ENCODE data around the gene BCKDHA. TPM values are rescaled to one million over a fixed set of nuclear protein-coding genes. Genes with fewer than 3 reads are reported as not detected.

The BCKDHA gene
- total and polyA plus RNA-seq, 8 donors = 1.8 to 80.6 (median 43.1) TPM

- H3K4me1 ChIP-seq = peaks cover 0 to 10% (median 10%) of the 10 kb centered on the region in 4 donors
- peak overlapping the region in 1 of 5 donors; percentile 8 for H3K27ac ChIP-seq
- TF ChIP-seq EP300 (IDR thresholded peaks at IDR 0.05) (no peak), POLR2AphosphoS5 (IDR thresholded peaks at IDR 0.05) (no peak), POLR2A (IDR thresholded peaks at IDR 0.05) (no peak), CTCF (IDR thresholded peaks at IDR 0.05) (no peak)
- H3K27me3 ChIP-seq = peaks cover 0 to 46% (median 4%) of the 10 kb centered on the region in 3 donors
- intact Hi-C loops (cut with DNase I; ENCODE audit: low total_unique reads) = loop anchor here (5.0 kb wide), 1 partner anchor 119 kb away; no protein-coding TSS in a partner anchor
- H3K4me3 ChIP-seq = no peak overlapping the region
- no peaks in the 10 kb centered on the region for H3K36me3 ChIP-seq
- 59 to 64% (median 59%) methylated on average over 12 of the region's 12 CpGs for WGBS, 5 donors
- no peak for DNase-seq
- H3K9me3 ChIP-seq = no peaks in the 10 kb centered on the region
Observed at GRCh38 chr19:41447732-41448332, 50.2 kb downstream of the BCKDHA start.

GRCh38 chr19:41449079-41449864 lies 51.7 kb downstream of the BCKDHA start:
- Histone ChIP-seq H3K4me1 (peaks cover 0 to 10% (median 10%) of the 10 kb centered on the region in 4 donors), H3K27me3 (peaks cover 0 to 33% (median 4%) of the 10 kb centered on the region in 3 donors), H3K27ac (no peak overlapping the region), H3K9me3 (no peaks in the 10 kb centered on the region), H3K36me3 (no peaks in the 10 kb centered on the region), H3K4me3 (peak overlapping the region in 3 of 4 donors; percentile 19 to 30 (median 22))
- intact Hi-C loops (cut with DNase I; ENCODE audit: low total_unique reads) = loop anchor here (5.0 kb wide), 1 partner anchor 118 kb away; no protein-coding TSS in a partner anchor
- DNase-seq = peak; percentile 77 to 89
- TF ChIP-seq EP300 (IDR thresholded peaks at IDR 0.05) = no peak
- TF ChIP-seq POLR2AphosphoS5 (IDR thresholded peaks at IDR 0.05) = peak in 1 of 3 donors; percentile 57
- peak in 5 of 7 experiments; percentile 89 to 97 (median 95) for TF ChIP-seq CTCF (IDR thresholded peaks at IDR 0.05)
- no peak for TF ChIP-seq POLR2A (IDR thresholded peaks at IDR 0.05)
- WGBS, 5 donors = 3 to 8% (median 5%) methylated on average over 21 to 22 of the region's 22 CpGs

- TF ChIP-seq POLR2AphosphoS5 (IDR thresholded peaks at IDR 0.05) (no peak), CTCF (IDR thresholded peaks at IDR 0.05) (no peak), EP300 (IDR thresholded peaks at IDR 0.05) (no peak), POLR2A (IDR thresholded peaks at IDR 0.05) (no peak)
- Histone ChIP-seq H3K27ac (no peak overlapping the region), H3K9me3 (no peaks in the 10 kb centered on the region), H3K36me3 (no peaks in the 10 kb centered on the region), H3K4me1 (peaks cover 0 to 10% (median 10%) of the 10 kb centered on the region in 4 donors), H3K27me3 (peaks cover 0 to 31% (median 4%) of the 10 kb centered on the region in 3 donors), H3K4me3 (no peak overlapping the region)
- intact Hi-C loops (cut with DNase I; ENCODE audit: low total_unique reads) = loop anchor here (5.0 kb wide), 1 partner anchor 117 kb away; no protein-coding TSS in a partner anchor
- no peak for DNase-seq
- 65 to 75% (median 70%) methylated on average over 3 of the region's 3 CpGs for WGBS, 5 donors
Observed at GRCh38 chr19:41449865-41450178, 52.2 kb downstream of the BCKDHA start.

- intact Hi-C loops (cut with DNase I; ENCODE audit: low total_unique reads) = no loop called here
Observed at GRCh38 chr19:41452584-41453275, 55.1 kb downstream of the BCKDHA start.

More at GRCh38 chr19:41452584-41453275, 55.1 kb downstream of the BCKDHA start:
- peaks cover 0 to 6% (median 0%) of the 10 kb centered on the region in 3 donors for H3K27me3 ChIP-seq
- WGBS, 5 donors = 62 to 69% (median 68%) methylated on average over 5 to 6 of the region's 6 CpGs
- H3K36me3 ChIP-seq = no peaks in the 10 kb centered on the region
- no peak overlapping the region for H3K27ac ChIP-seq
- no peak overlapping the region for H3K4me3 ChIP-seq
- H3K9me3 ChIP-seq = no peaks in the 10 kb centered on the region
- no peak for TF ChIP-seq POLR2AphosphoS5 (IDR thresholded peaks at IDR 0.05)
- no peak for TF ChIP-seq EP300 (IDR thresholded peaks at IDR 0.05)
- no peak for TF ChIP-seq POLR2A (IDR thresholded peaks at IDR 0.05)
- no peak for TF ChIP-seq CTCF (IDR thresholded peaks at IDR 0.05)
- peaks cover 0 to 22% (median 10%) of the 10 kb centered on the region in 4 donors for H3K4me1 ChIP-seq
- DNase-seq = no peak

Measured in stomach (tissue), 9 donors.